OCI-LY7 (cell line): ENCODE measurements around the gene SCRT2. TPM values are rescaled to one million over a fixed set of nuclear protein-coding genes. Genes with fewer than 3 reads are reported as not detected.
A peak's percentile ranks its signal among the peaks of the same experiment; 100 is the strongest.
"Not testable (repeated sequence)": the region's sequence is repeated elsewhere in the genome, so short reads cannot be mapped to it uniquely, and the experiment has no call there.

Experiments used
- Bru-seq: library from RNA; stranded (reverse); fragments of 400-500 nt; gene quantifications from one replicate; lab custom pipeline; 2021; lab: Mats Ljungman, UMichigan
- BruChase-seq, 2 experiments: library from RNA; stranded (reverse); fragments of 400-500 nt; gene quantifications; one replicate each; lab custom pipeline; 2021; lab: Mats Ljungman, UMichigan
- BruUV-seq: library from RNA; stranded (reverse); fragments of 400-500 nt; replicated peaks from 2 replicates; lab custom pipeline; 2021; lab: Mats Ljungman, UMichigan
- CTCF ChIA-PET: fragments of 300-600 bp; sonication (Branson Sonifier 250); formaldehyde crosslinking; loops from one replicate; lab custom pipeline; 2022; ENCODE audit warnings: antibody characterized with exemption; ENCODE audit not compliant: unreplicated experiment; lab: Charles Lee
- POLR2A ChIA-PET: fragments of 300-600 bp; sonication (Branson Sonifier 250); formaldehyde crosslinking; loops from one replicate; lab custom pipeline; 2022; ENCODE audit warnings: antibody characterized with exemption; lab: Charles Lee
- DNase-seq: peaks from one replicate; pipeline ENCODE4 v3.0.0-alpha.2; 2015; ENCODE audit warnings: low spot score
- H2AFZ ChIP-seq: fragments of 200-600 bp; sonication (generic), shearing (Covaris generic); 2 replicates; pipeline ENCODE4 v1.6.1; 2014; ENCODE audit warnings: mild to moderate bottlenecking, antibody characterized with exemption, low read length, moderate library complexity
- H3K27ac ChIP-seq: fragments of 200-600 bp; sonication (generic); 2 replicates; pipeline ENCODE4 v1.5.1; 2014; ENCODE audit warnings: mixed run types, low read depth, mild to moderate bottlenecking, moderate library complexity, low read length, inconsistent platforms; ENCODE audit not compliant: poor library complexity, severe bottlenecking
- H3K36me3 ChIP-seq: fragments of 200-600 bp; sonication (generic); 2 replicates; pipeline ENCODE4 v1.6.1; 2014; ENCODE audit warnings: mild to moderate bottlenecking, antibody characterized with exemption, low read length, moderate library complexity, mixed read lengths; ENCODE audit not compliant: insufficient read depth
- H3K4me1 ChIP-seq: fragments of 200-600 bp; sonication (generic); 2 replicates; pipeline ENCODE4 v1.5.1; 2014; ENCODE audit warnings: mild to moderate bottlenecking, low read length; ENCODE audit not compliant: insufficient read depth, poor library complexity, severe bottlenecking
- H3K4me2 ChIP-seq: fragments of 200-600 bp; sonication (generic); 2 replicates; pipeline ENCODE4 v1.6.1; 2014; ENCODE audit warnings: mild to moderate bottlenecking, low read length
- H3K4me3 ChIP-seq: fragments of 200-600 bp; sonication (generic); 2 replicates; pipeline ENCODE4 v1.5.1; 2014; ENCODE audit warnings: mild to moderate bottlenecking, low read depth, low read length; ENCODE audit not compliant: poor library complexity, severe bottlenecking
- H3K79me2 ChIP-seq: fragments of 200-600 bp; sonication (generic); 2 replicates; pipeline ENCODE4 v1.6.1; 2016; ENCODE audit warnings: low read depth, mild to moderate bottlenecking, low read length, moderate library complexity, mixed read lengths; ENCODE audit not compliant: insufficient read depth
- H3K9me2 ChIP-seq: fragments of 200-600 bp; sonication (generic); 2 replicates; pipeline ENCODE4 v1.6.1; 2016; ENCODE audit warnings: mild to moderate bottlenecking, low read length, mixed read lengths; ENCODE audit not compliant: insufficient read depth
- H3K9me3 ChIP-seq: fragments of 200-600 bp; sonication (generic); 2 replicates; pipeline ENCODE4 v1.6.1; 2014; ENCODE audit warnings: mild to moderate bottlenecking, mixed run types, low read length, mixed read lengths
- H4K20me1 ChIP-seq: fragments of 200-600 bp; sonication (generic); 2 replicates; pipeline ENCODE4 v1.6.1; 2014; ENCODE audit warnings: mild to moderate bottlenecking, antibody characterized with exemption, low read length, moderate library complexity, mixed read lengths; ENCODE audit not compliant: insufficient read depth
- EZH2phosphoT487 ChIP-seq: fragments of 200-600 bp; sonication (generic); IDR thresholded peaks from 2 replicates; pipeline ENCODE4 v1.6.1; 2018; ENCODE audit warnings: low read depth, borderline replicate concordance, mild to moderate bottlenecking, mixed run types, antibody characterized with exemption, low read length, moderate library complexity, mixed read lengths
- intact Hi-C: fragments of 100-400 bp; cut with micrococcal nuclease; formaldehyde crosslinking; loops from one replicate; pipeline ENCODE4 v1.10.0; 2022; ENCODE audit not compliant: unreplicated experiment
- long read RNA-seq: library from polyadenylated mRNA; stranded (forward); transcript quantifications from one replicate; pipeline ENCODE4 v2.0.0, GENCODE V29; 2022
- total RNA-seq, 2 experiments: library from RNA; depleted of rRNA in 1 of 2; stranded (reverse); fragments of >200 nt in 1 of 2; shearing (Covaris generic) in 1 of 2; gene quantifications; 2 replicates each; pipeline ENCODE4 v1.2.3, GENCODE V29; 2014 to 2022
- TF ChIP-seq, protein P1 (sequence below): fragments of 200-600 bp; sonication (generic); conservative IDR thresholded peaks from 2 replicates; pipeline ENCODE4 v1.5.1; 2014; ENCODE audit warnings: mild to moderate bottlenecking, antibody characterized with exemption, low read length, moderate library complexity, mixed read lengths

SCRT2 gene
- total RNA-seq (2014; rRNA removed; shearing (Covaris generic)) (not detected in 2 replicates), total RNA-seq (2022) (not detected in 2 replicates), Bru-seq, nascent RNA (not detected), BruChase-seq, experiment 1, labeled RNA remaining after a 6-hour chase (not detected), BruChase-seq, experiment 2, labeled RNA remaining after a 2-hour chase (not detected)
- long read RNA-seq: 0 reads

DNA sequence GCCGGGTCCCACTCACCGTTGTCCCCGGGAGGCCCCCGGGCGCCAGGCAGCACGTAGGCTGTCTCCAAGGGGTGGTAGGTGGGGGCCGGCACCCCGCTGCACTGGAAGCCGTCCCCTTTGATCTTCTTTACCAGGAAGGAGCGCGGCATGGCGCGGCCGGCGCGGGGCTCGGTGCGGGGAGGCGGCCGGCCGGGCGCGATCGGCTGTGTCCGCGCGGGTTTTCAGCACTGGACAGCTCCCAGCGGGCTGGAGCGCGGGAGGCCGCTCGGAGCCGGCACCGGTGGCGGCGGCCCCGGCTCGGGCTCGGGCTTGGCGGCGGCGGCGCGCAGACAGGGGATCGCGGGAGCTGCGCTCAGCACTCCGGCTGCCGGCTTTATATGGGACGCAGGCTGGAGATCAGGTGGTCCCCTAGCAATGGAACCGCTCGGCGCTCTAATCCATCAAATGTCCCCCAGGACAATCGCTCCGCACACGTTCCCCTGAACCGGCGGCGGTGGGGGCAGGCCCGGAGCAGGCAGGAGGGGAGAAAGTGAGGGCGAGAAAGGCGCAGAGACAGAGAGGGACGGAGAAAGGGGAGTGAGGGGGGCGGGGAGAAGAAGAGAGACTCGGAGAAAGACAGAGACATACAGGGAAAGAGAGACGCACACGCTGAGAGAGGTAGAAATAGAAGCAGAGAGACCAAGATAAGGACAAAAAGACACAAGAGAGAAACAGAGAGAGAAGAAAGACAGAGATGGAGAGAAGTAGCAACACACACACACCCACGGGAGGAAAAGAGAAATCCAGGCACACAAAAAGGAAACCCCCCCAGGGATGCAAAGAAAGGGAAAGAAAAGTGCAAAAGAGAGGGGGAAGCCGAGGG, at the start of gene SCRT2:
SCRT2 (minus strand) TSS at position 350 of the 862 bp plus-strand sequence; CDS start at position 149, 201 bp downstream.
- Histone ChIP-seq H3K9me2 (no peaks in the 10 kb centered on the region), H4K20me1 (no peaks in the 10 kb centered on the region), H3K36me3 (no peaks in the 10 kb centered on the region), H3K4me1 (peaks cover 13% of the 10 kb centered on the region), H3K4me3 (no peak within 1 kb of the TSS), H3K27ac (no peak within 1 kb of the TSS), H2AFZ (no peak within 1 kb of the TSS), H3K4me2 (peak within 1 kb of the TSS; percentile 43), H3K9me3 (no peaks in the 10 kb centered on the region), H3K79me2 (no peaks in the 10 kb centered on the region)
- CTCF ChIA-PET: no interaction called here
- DNase-seq: no peak
- no peak for TF ChIP-seq EZH2phosphoT487
- TF ChIP-seq, protein P1, sequence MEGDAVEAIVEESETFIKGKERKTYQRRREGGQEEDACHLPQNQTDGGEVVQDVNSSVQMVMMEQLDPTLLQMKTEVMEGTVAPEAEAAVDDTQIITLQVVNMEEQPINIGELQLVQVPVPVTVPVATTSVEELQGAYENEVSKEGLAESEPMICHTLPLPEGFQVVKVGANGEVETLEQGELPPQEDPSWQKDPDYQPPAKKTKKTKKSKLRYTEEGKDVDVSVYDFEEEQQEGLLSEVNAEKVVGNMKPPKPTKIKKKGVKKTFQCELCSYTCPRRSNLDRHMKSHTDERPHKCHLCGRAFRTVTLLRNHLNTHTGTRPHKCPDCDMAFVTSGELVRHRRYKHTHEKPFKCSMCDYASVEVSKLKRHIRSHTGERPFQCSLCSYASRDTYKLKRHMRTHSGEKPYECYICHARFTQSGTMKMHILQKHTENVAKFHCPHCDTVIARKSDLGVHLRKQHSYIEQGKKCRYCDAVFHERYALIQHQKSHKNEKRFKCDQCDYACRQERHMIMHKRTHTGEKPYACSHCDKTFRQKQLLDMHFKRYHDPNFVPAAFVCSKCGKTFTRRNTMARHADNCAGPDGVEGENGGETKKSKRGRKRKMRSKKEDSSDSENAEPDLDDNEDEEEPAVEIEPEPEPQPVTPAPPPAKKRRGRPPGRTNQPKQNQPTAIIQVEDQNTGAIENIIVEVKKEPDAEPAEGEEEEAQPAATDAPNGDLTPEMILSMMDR: no peak
- POLR2A ChIA-PET: interaction anchor here (0.7 kb wide), 1 partner anchor 300 kb away, joined by 5 read pairs; no protein-coding TSS in a partner anchor
- no TSS peak for BruUV-seq
- intact Hi-C loops: no loop called here

DNA sequence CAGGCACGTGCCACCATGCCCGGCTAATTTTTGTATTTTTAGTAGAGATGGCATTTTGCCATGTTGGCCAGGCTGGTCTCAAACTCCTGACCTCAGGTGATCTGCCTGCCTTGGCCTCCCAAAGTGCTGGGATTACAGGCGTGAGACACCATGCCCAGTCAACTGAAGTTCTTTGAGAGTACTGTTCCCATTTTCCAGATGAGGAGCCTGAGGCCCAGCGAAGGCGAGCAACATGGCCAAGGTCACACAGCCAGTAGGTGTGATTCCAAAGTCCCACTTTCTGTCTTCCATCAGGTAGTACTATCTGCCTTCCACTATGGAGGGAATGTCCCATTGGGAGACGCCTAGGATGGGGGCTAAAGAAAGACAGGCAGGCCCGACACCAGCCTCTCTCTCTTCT, 49.2 kb upstream of the SCRT2 start:
- H2AFZ ChIP-seq, CTCF ChIA-PET, H3K4me1 ChIP-seq, H3K79me2 ChIP-seq, H3K4me3 ChIP-seq, H3K36me3 ChIP-seq, H3K9me2 ChIP-seq, BruUV-seq, intact Hi-C loops, H3K4me2 ChIP-seq, H4K20me1 ChIP-seq, H3K27ac ChIP-seq, H3K9me3 ChIP-seq, DNase-seq: not testable (repeated sequence)
- POLR2A ChIA-PET: interaction anchor here (0.7 kb wide), 1 partner anchor 154 kb away, joined by 6 read pairs; no protein-coding TSS in a partner anchor

DNA sequence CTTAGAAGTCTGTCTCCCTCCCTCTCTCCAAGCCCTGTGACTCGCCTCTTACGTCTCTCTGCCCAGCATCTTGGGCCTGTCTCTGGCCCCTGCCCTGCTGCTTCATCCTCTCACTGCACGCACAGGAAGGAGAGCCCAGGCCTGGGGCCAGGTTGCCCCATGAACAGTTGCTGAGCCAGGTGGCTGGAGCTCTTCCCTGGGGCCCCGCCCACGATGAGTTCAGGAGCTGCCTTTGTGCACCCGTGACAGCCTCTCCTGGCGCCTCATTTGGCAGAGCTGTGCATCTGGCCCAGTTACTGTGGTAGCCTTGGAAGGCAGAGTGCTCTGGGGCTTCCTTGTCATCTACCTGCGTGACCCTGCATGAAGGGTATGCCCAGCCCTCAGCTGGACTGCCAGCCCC, 48.2 kb upstream of the SCRT2 start:
- no peak overlapping the region for H3K27ac ChIP-seq
- no peak overlapping the region for H3K4me3 ChIP-seq
- H3K4me1 ChIP-seq: no peaks in the 10 kb centered on the region
- H3K79me2 ChIP-seq: no peaks in the 10 kb centered on the region
- TF ChIP-seq, protein P1: no peak
- H4K20me1 ChIP-seq: no peaks in the 10 kb centered on the region
- no peaks in the 10 kb centered on the region for H3K36me3 ChIP-seq
- BruUV-seq: no TSS peak
- no peak overlapping the region for H3K4me2 ChIP-seq
- H3K9me3 ChIP-seq: no peaks in the 10 kb centered on the region
- intact Hi-C loops: no loop called here
- DNase-seq: no peak
- CTCF ChIA-PET: interaction anchor here (0.6 kb wide), 1 partner anchor 16 kb away, joined by 3 read pairs; no protein-coding TSS in a partner anchor
- POLR2A ChIA-PET: no interaction called here
- H2AFZ ChIP-seq: no peak overlapping the region
- no peaks in the 10 kb centered on the region for H3K9me2 ChIP-seq
